Measurements from ENCODE around the gene CACNA1C. TPM values are rescaled to one million over a fixed set of nuclear protein-coding genes. Genes with fewer than 3 reads are reported as not detected.

CACNA1C gene
- polyA plus RNA-seq, 4 donors = 0.67 to 2.5 (median 2.0) TPM

- WGBS, 3 donors = 53 to 81% (median 77%) methylated on average over 1 of the region's 1 CpG
- no peak overlapping the region for H3K27ac ChIP-seq (ENCODE audit: low read depth in 1 of 3, low read length in 2 of 3)
- no peak for FAIRE-seq
Observed at GRCh38 chr12:2332236-2332635, 279.4 kb downstream of the CACNA1C start.

GRCh38 chr12:2332947-2333346 is 280.2 kb downstream of the CACNA1C start:
- no peak for DNase-seq
- Histone ChIP-seq H3K4me3 (ENCODE audit: low read depth in 1 of 3, low read length in 3 of 3) (no peak overlapping the region), H3K27ac (ENCODE audit: low read depth in 1 of 3, low read length in 2 of 3) (no peak overlapping the region), H3K27me3 (ENCODE audit: control insufficient read depth in 3 of 3, insufficient read depth in 3 of 3, low read length in 3 of 3) (no peaks in the 10 kb centered on the region), H3K36me3 (ENCODE audit: control insufficient read depth in 3 of 3, insufficient read depth in 2 of 3, low read depth in 1 of 3, low read length in 3 of 3) (no peaks in the 10 kb centered on the region), H3K9me3 (ENCODE audit: control insufficient read depth in 2 of 2, insufficient read depth in 1 of 2, low read depth in 1 of 2, low read length in 1 of 2) (no peaks in the 10 kb centered on the region), H3K4me1 (ENCODE audit: control insufficient read depth in 3 of 3, insufficient read depth in 2 of 3, low read depth in 1 of 3, low read length in 2 of 3) (peaks cover 0 to 2% (median 2%) of the 10 kb centered on the region in 3 donors)
- WGBS, 3 donors = 65 to 72% (median 65%) methylated on average over 7 of the region's 7 CpGs
- FAIRE-seq = no peak

More at GRCh38 chr12:2332236-2332635, 279.4 kb downstream of the CACNA1C start:
- no peak for DNase-seq
- Histone ChIP-seq H3K27me3 (ENCODE audit: control insufficient read depth in 3 of 3, insufficient read depth in 3 of 3, low read length in 3 of 3) (no peaks in the 10 kb centered on the region), H3K36me3 (ENCODE audit: control insufficient read depth in 3 of 3, insufficient read depth in 2 of 3, low read depth in 1 of 3, low read length in 3 of 3) (no peaks in the 10 kb centered on the region), H3K4me1 (ENCODE audit: control insufficient read depth in 3 of 3, insufficient read depth in 2 of 3, low read depth in 1 of 3, low read length in 2 of 3) (no peaks in the 10 kb centered on the region), H3K4me3 (ENCODE audit: low read depth in 1 of 3, low read length in 3 of 3) (no peak overlapping the region), H3K9me3 (ENCODE audit: control insufficient read depth in 2 of 2, insufficient read depth in 1 of 2, low read depth in 1 of 2, low read length in 1 of 2) (no peaks in the 10 kb centered on the region)

GRCh38 chr12:2333491-2334195 is 280.9 kb downstream of the CACNA1C start:
- no peaks in the 10 kb centered on the region for H3K36me3 ChIP-seq (ENCODE audit: control insufficient read depth in 3 of 3, insufficient read depth in 2 of 3, low read depth in 1 of 3, low read length in 3 of 3)
- no peaks in the 10 kb centered on the region for H3K9me3 ChIP-seq (ENCODE audit: control insufficient read depth in 2 of 2, insufficient read depth in 1 of 2, low read depth in 1 of 2, low read length in 1 of 2)
- H3K27me3 ChIP-seq (ENCODE audit: control insufficient read depth in 3 of 3, insufficient read depth in 3 of 3, low read length in 3 of 3) = no peaks in the 10 kb centered on the region
- no peak for FAIRE-seq
- peaks cover 0 to 3% (median 2%) of the 10 kb centered on the region in 3 donors for H3K4me1 ChIP-seq (ENCODE audit: control insufficient read depth in 3 of 3, insufficient read depth in 2 of 3, low read depth in 1 of 3, low read length in 2 of 3)
- DNase-seq = no peak
- no peak overlapping the region for H3K27ac ChIP-seq (ENCODE audit: low read depth in 1 of 3, low read length in 2 of 3)
- no peak overlapping the region for H3K4me3 ChIP-seq (ENCODE audit: low read depth in 1 of 3, low read length in 3 of 3)
- 91 to 93% (median 92%) methylated on average over 7 of the region's 7 CpGs for whole genome bisulfite sequencing, 3 donors

GRCh38 chr12:2334271-2334670 is 281.5 kb downstream of the CACNA1C start:
- Histone ChIP-seq H3K27ac (ENCODE audit: low read depth in 1 of 3, low read length in 2 of 3) (no peak overlapping the region), H3K4me3 (ENCODE audit: low read depth in 1 of 3, low read length in 3 of 3) (no peak overlapping the region), H3K27me3 (ENCODE audit: control insufficient read depth in 3 of 3, insufficient read depth in 3 of 3, low read length in 3 of 3) (no peaks in the 10 kb centered on the region), H3K36me3 (ENCODE audit: control insufficient read depth in 3 of 3, insufficient read depth in 2 of 3, low read depth in 1 of 3, low read length in 3 of 3) (no peaks in the 10 kb centered on the region), H3K4me1 (ENCODE audit: control insufficient read depth in 3 of 3, insufficient read depth in 2 of 3, low read depth in 1 of 3, low read length in 2 of 3) (peaks cover 0 to 3% (median 2%) of the 10 kb centered on the region in 3 donors), H3K9me3 (ENCODE audit: control insufficient read depth in 2 of 2, insufficient read depth in 1 of 2, low read depth in 1 of 2, low read length in 1 of 2) (no peaks in the 10 kb centered on the region)
- no peak for DNase-seq
- WGBS, 3 donors = 89 to 96% (median 90%) methylated on average over 6 of the region's 6 CpGs
- no peak for FAIRE-seq

- FAIRE-seq = no peak
- no peak overlapping the region for H3K27ac ChIP-seq (ENCODE audit: low read depth in 1 of 3, low read length in 2 of 3)
Observed at GRCh38 chr12:2334689-2335088, 281.9 kb downstream of the CACNA1C start.

GRCh38 chr12:2335109-2335508 is 282.3 kb downstream of the CACNA1C start:
- Histone ChIP-seq H3K36me3 (ENCODE audit: control insufficient read depth in 3 of 3, insufficient read depth in 2 of 3, low read depth in 1 of 3, low read length in 3 of 3) (no peaks in the 10 kb centered on the region), H3K27ac (ENCODE audit: low read depth in 1 of 3, low read length in 2 of 3) (peak overlapping the region in 1 of 3 donors; percentile 33), H3K4me1 (ENCODE audit: control insufficient read depth in 3 of 3, insufficient read depth in 2 of 3, low read depth in 1 of 3, low read length in 2 of 3) (peaks cover 0 to 3% (median 2%) of the 10 kb centered on the region in 3 donors), H3K4me3 (ENCODE audit: low read depth in 1 of 3, low read length in 3 of 3) (no peak overlapping the region), H3K9me3 (ENCODE audit: control insufficient read depth in 2 of 2, insufficient read depth in 1 of 2, low read depth in 1 of 2, low read length in 1 of 2) (no peaks in the 10 kb centered on the region), H3K27me3 (ENCODE audit: control insufficient read depth in 3 of 3, insufficient read depth in 3 of 3, low read length in 3 of 3) (no peaks in the 10 kb centered on the region)
- WGBS, 3 donors = 62 to 80% (median 69%) methylated on average over 5 of the region's 5 CpGs
- no peak for DNase-seq
- no peak for FAIRE-seq

More at GRCh38 chr12:2334689-2335088, 281.9 kb downstream of the CACNA1C start:
- Histone ChIP-seq H3K36me3 (ENCODE audit: control insufficient read depth in 3 of 3, insufficient read depth in 2 of 3, low read depth in 1 of 3, low read length in 3 of 3) (no peaks in the 10 kb centered on the region), H3K27me3 (ENCODE audit: control insufficient read depth in 3 of 3, insufficient read depth in 3 of 3, low read length in 3 of 3) (no peaks in the 10 kb centered on the region), H3K9me3 (ENCODE audit: control insufficient read depth in 2 of 2, insufficient read depth in 1 of 2, low read depth in 1 of 2, low read length in 1 of 2) (no peaks in the 10 kb centered on the region), H3K4me3 (ENCODE audit: low read depth in 1 of 3, low read length in 3 of 3) (no peak overlapping the region), H3K4me1 (ENCODE audit: control insufficient read depth in 3 of 3, insufficient read depth in 2 of 3, low read depth in 1 of 3, low read length in 2 of 3) (peaks cover 0 to 3% (median 2%) of the 10 kb centered on the region in 3 donors)
- no peak for DNase-seq
- WGBS, 3 donors = 85 to 94% (median 90%) methylated on average over 4 of the region's 4 CpGs

- WGBS, 3 donors = 76 to 89% (median 85%) methylated on average over 3 of the region's 3 CpGs
- H3K4me1 ChIP-seq (ENCODE audit: control insufficient read depth in 3 of 3, insufficient read depth in 2 of 3, low read depth in 1 of 3, low read length in 2 of 3) = peaks cover 0 to 3% (median 2%) of the 10 kb centered on the region in 3 donors
- H3K4me3 ChIP-seq (ENCODE audit: low read depth in 1 of 3, low read length in 3 of 3) = no peak overlapping the region
- H3K27ac ChIP-seq (ENCODE audit: low read depth in 1 of 3, low read length in 2 of 3) = peak overlapping the region in 1 of 3 donors; percentile 33
- H3K27me3 ChIP-seq (ENCODE audit: control insufficient read depth in 3 of 3, insufficient read depth in 3 of 3, low read length in 3 of 3) = no peaks in the 10 kb centered on the region
- no peaks in the 10 kb centered on the region for H3K9me3 ChIP-seq (ENCODE audit: control insufficient read depth in 2 of 2, insufficient read depth in 1 of 2, low read depth in 1 of 2, low read length in 1 of 2)
- FAIRE-seq = no peak
- no peak for DNase-seq
- H3K36me3 ChIP-seq (ENCODE audit: control insufficient read depth in 3 of 3, insufficient read depth in 2 of 3, low read depth in 1 of 3, low read length in 3 of 3) = no peaks in the 10 kb centered on the region
Observed at GRCh38 chr12:2335513-2335912, 282.7 kb downstream of the CACNA1C start.

GRCh38 chr12:2335916-2336315 is 283.1 kb downstream of the CACNA1C start:
- DNase-seq = no peak
- Histone ChIP-seq H3K36me3 (ENCODE audit: control insufficient read depth in 3 of 3, insufficient read depth in 2 of 3, low read depth in 1 of 3, low read length in 3 of 3) (no peaks in the 10 kb centered on the region), H3K4me1 (ENCODE audit: control insufficient read depth in 3 of 3, insufficient read depth in 2 of 3, low read depth in 1 of 3, low read length in 2 of 3) (peaks cover 0 to 3% (median 2%) of the 10 kb centered on the region in 3 donors), H3K4me3 (ENCODE audit: low read depth in 1 of 3, low read length in 3 of 3) (no peak overlapping the region), H3K9me3 (ENCODE audit: control insufficient read depth in 2 of 2, insufficient read depth in 1 of 2, low read depth in 1 of 2, low read length in 1 of 2) (no peaks in the 10 kb centered on the region), H3K27me3 (ENCODE audit: control insufficient read depth in 3 of 3, insufficient read depth in 3 of 3, low read length in 3 of 3) (no peaks in the 10 kb centered on the region), H3K27ac (ENCODE audit: low read depth in 1 of 3, low read length in 2 of 3) (no peak overlapping the region)
- 68 to 82% (median 77%) methylated on average over 3 of the region's 3 CpGs for WGBS, 3 donors
- FAIRE-seq = no peak
